HG03457 (cell line): ENCODE results near the gene GPR108.

ENCODE experiments used
- ATAC-seq: cut with Tn5 transposase; IDR thresholded peaks from one replicate; pipeline ENCODE4 v1.9.1; 2021; ENCODE audit warnings: moderate number of reproducible peaks; ENCODE audit not compliant: unreplicated experiment

Gene GPR108

DNA sequence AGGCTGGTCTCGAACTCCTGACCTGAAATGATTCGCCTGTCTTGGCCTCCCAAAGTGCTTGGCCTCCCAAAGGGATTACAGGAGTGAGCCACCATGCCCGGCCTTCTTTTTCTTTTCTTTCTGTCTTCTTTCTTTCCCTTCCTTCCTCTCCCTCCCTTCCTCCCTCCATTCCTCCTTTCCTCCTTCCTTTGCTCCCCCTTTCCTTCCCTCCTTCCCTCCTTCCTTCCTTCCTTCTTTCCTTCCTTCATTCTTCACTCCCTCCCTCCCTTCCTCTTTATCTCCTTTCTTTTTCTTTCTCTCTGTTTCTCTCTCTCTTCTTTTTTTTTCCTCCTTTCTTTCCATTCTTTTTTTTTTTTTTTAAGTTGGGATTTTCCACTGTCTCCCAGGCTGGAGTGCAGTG lies 29.0 kb downstream of the GPR108 start:
- ATAC-seq = no peak

DNA sequence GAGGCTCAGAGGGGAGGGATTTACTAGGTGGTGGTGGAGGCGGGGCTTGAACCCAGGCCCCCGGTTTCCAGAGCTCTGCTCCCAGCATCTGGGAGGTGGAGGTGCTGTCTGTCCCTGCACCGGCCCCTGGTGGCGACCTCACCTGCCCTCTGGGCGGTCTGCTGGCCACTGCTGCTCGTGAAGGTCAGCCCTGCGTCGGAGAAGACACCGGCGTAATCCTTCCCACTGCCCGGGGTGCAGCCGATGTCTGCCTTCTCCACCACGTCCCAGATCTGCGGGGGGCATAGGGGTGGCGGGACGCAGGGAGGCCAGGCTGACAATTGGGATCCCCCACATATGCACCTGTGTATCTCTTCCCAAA lies 29.7 kb downstream of the GPR108 start:
- no peak for ATAC-seq

DNA sequence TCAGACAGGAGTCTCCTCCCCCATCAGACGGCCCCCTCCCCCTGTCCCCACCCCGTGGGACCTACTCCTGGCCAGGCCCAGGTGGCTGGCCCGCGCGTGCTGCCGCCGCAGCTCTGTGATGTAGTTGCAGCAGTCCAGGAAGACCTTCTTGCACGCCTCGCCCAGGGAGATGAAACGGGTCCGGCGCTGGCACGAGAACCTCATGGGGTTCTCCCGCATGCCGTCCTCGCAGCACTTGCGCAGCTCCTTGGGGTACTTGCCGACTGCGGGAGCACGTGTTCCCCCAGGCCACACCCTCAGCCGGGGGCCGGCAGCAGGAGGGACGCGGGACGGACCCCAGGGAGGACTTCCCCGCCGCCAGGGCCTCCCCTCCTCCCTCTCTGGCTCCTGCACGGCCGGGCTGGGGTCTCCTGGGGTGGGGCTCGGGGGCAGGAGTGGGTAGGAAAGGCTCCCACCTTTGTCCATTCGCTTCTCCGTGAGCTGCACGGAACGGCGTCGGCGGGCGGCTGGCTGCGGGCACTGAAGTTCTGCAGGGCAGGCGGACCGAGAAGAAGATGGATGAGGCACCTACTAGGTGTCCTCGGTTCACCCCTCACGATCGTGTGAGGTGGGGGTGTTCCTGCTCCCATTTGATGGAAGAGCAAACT lies 30.2 kb downstream of the GPR108 start:
- ATAC-seq = no peak

DNA sequence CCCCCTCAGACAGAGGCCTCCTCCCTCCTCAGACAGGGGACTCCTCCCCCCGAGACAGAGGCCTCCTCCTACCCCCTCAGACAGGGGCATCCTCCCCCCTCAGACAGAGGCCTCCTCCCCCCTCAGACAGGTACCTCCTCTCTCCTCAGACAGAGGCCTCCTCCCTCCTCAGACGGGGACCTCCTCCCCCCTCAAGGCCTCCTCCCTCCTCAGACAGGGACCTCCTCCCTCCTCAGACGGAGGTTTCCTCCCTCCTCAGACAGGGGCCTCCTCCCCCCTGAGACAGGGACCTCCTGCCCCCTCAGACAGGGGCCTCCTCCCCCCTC lies 30.8 kb downstream of the GPR108 start:
- ATAC-seq = no peak

DNA sequence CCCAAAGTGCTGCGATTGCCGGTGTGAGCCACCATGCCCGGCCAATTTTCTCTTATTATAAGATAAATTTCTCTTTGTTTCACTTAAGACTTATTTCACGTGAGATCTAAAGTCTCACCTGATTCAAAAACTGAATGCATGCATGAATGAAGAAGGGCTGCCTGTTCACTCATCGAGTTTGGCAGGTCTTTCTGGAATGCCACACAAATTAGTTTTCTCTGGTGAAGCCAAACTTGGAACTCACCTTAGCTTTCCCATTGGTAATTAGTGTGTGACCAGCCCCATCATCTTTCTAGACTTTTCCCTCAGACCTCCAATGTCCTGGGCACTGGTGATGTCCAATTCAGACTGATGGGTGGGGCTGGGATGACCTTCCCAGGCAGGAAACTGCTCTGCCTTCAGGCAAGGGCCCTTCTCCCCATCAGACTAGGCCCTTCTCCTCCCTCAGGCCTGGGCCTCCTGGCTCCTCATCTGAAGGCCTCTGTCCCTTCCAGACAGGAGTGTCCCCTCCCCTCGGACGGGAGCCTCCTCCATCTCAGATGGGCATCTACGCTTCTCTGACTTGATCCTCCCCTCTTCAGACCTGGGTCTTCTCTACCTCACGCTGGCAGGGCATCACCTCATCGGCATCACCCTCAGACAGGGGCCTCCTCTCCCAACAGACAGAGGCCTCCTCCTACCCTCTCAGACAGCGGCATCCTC lies 31.3 kb downstream of the GPR108 start:
- ATAC-seq = no peak

DNA sequence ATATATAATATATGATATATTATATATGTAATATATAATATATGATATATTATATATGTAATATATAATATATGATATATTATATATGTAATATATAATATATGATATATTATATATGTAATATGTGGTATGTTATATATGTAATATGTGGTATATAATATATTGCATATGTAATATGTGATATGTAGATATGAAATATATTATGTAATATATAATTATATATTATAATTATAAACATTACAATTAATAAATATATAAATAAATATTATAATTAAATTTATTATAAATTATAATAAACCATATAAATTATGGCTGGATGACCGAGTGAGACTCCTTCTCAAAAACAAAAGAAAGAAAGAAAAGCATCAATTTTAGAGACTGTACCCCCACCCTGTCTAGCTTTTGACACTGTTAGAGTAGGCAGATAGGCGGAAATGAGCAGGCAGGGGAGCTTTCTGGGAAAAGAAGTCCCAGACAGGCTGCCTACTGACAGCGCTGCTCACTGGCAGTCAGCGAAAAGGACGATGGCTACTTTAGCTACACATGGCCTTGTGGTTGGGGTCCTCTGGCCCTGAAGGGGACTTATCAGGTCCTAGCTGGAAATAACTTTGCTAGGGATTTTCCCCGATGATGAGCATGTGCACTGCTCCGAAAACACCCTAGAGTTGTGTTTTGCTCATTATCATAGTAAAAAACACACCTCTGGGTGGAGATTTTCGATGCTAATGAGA lies 36.6 kb downstream of the GPR108 start:
- ATAC-seq = no peak

DNA sequence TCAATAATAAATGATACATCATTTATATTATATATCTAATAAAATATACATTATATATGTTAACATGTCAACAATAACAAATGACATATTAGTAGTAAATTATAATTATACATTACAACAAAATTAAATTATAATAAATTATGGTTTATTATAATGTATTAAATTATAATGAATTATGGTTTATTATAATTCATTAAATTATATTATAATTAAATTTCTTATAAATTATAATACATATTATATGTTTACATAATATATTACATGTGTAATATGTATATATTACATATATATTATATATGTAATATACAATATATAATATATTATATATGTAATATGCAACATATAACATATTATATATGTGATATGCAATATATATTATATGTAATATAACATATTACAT lies 37.4 kb downstream of the GPR108 start:
- no peak for ATAC-seq

DNA sequence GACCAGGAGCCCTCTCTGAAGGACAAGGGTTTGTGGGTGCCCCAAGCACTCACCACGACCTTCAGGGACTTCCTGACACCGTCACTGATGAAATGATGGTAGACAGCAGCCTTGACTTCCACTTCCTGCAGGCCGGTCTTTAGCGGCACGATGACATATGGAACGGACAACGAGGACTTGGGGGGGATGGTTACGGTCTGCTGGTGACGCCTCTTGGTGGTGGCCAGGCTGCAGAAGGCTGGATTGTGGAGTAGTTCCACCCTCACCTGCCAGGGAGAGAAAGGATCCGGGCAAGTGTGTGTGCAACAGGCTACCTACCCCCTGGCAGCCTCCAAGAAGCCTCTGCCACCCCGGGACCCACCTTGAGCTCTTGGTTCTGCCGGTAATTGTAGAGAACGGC lies 40.1 kb downstream of the GPR108 start:
- ATAC-seq = no peak

DNA sequence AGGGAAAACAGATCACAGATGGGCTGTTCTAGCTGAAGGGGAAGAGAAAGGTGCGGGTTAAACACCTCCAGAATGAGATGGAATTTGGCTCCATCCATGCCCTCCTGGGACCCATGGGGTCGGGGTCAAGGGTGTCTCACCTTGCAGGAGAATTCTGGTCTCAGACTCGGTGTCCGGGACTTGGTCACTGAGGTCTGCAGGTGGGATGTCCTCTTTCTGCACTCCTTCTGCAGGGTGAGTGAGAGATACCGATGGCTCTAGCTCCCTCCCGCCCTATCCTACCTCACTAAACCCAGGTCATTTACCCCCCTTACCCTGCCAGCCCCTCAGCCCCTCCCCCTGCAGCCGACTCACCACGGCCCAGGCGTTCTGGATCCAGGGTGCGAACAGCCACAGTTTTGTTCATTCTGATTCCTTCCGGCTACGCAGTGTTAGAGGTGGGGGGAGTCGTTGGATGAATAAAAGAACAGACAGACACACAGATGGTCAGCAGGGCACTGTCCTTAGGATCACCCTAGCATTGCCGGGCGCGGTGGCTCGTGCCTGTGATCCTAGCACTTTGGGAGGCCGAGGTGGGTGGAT lies 41.0 kb downstream of the GPR108 start:
- no peak for ATAC-seq

DNA sequence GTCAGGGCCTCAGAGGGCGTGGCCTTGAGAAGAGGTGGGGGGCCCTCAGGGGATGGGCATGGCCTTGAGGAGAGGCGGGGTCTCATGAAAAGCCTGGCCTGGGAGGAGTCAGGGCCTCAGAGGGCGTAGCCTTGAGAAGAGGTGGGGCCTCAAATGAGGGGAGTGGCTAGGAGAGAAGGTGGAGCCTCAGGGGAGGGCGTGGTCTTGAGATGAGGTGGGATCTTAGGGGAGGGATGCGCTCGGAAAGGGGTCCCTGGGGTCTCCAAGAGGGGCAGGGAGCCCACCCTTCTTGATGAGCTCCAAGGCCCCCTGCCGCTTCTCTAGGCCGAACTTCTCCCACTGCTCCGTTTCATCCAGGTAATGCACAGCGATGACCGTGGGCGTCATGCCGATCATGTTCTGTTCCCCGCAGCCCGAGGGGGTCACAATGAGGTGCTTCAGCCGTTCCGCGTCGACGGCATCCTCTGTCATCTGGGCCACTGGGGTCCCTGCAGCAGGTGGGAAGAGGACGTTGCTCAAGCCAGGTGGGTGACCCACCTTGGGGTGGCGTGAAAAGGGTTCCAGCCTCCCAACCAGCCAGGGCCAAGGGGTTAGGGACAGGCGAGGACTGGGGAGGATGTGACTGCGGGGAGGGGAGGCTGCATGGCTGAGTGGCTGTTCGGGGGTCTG lies 43.1 kb downstream of the GPR108 start:
- ATAC-seq = no peak

DNA sequence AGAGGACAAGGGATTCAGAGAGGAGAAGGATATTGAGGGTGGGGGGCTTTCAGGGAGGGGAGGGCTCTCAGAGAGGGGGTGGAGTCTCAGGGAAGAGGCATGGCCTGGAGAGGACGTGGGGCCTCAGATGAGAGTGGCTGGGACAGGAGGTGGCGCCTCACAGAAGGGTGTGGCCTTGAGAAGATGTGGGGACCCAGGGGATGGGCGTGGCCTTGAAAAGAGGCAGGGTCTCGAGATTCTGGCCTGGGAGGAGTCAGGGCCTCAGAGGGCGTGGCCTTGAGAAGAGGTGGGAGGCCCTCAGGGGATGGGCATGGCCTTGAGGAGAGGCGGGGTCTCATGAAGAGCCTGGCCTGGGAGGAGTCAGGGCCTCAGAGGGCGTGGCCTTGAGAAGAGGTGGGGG lies 43.7 kb downstream of the GPR108 start:
- ATAC-seq = no peak

DNA sequence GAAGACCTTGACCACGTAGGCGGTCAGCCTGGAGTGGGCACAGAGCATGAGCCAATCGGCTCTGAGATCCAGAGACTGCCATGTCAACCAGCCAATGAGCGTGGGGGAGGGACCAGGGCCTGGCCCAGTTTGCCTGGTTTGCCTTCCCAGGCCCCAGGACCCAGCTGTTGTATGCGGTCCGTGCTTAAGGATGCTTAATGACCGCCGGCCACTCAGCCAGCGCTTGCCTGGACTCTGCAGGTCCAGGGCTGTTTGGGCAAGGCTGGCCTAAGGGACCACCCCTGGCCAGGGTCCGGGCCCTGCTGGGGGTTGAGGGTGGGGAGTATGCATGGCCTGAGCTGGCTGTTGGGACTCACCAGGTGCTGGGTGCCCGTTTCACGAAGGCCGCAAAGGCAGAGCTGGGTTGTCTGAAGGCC lies 44.3 kb downstream of the GPR108 start:
- ATAC-seq = no peak

DNA sequence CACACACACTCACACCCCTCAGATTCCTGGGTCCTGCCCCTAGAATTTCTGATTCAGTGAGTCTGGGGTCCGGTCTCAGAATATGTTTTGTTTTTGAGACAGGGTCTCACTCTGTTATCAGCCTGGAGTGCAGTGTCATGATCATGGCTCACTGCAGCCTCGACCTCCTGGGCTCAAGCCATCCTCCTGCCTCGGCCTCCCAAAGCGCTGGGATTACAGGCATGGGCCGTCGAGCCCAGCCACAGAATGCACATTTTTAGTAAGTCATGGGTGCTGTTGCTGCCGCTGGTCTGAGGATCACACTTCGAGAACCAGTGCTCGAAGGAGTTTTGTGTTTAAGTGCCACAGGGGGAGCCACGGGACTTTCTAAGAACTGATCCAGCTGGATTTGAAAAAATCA lies 45.4 kb downstream of the GPR108 start:
- ATAC-seq = no peak

DNA sequence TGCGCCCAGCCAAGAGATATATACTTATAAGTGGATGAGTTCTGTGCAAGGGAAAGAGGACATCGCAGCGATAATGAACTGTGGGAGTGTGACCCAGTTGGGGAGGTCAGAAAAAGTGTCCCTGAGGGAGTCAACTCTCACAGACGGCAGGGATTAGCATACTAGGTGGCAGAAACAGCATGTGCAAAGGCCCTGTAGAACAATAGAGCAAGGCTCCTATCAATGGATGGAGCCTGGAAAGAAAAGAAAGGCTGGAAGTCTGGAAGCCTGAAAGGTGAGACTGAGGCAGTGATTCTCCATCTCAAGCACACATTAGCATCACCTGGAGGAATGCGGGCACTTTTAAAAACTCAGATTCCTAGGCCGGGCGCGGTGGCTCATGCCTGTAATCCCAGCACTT lies 46.0 kb downstream of the GPR108 start:
- ATAC-seq = no peak

DNA sequence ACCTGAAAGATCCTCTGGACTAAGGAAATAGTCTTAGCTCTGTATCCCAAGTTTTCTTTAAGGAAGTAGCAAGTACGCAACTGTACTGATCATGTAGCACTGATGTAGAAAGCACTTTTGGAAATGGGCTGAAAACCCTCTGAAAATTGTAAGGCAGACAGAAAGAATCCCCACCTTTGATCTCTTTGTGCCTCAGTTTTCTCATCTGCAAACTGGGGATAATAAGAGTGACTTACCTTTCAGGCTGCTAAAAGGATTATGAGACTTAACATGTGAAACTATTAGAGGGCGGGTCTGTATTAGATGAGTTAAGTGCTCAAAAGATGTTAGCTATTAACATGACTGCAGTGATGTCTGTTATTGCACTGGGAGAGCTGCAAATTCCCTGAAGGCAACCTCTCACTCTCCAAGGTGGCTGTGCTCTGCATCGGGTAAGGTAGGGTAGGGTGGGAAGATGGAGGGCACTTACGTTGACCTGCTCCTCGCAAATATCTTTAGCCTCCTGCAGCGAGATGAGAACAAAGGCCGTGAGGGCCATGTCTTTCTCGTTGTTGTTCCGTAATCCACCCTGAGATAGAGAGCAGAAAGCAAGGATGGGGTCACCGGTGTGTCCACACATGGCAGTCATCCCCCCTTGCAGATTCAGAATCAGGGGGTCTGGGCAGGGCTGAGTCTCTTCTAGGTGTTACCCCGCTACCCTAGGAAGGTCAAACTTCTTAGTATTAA lies 47.1 kb downstream of the GPR108 start:
- ATAC-seq = no peak

DNA sequence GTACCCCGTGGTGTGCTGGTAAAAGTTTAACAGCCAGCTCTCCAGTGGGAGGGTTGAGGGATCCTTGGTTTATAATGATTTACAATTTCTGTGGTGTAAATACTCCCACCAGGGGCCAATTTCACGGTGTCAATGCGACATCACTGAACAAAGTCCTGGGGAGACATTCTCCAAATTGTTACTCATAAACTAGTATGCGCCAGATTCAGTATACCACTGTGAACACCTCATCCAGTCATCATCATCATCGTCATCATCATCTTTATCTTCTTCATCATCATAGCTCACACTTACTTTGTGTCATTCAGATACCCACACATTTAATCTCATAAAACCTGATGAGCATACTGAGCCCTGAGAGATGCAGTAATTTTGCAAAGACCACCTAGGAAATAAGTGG lies 50.3 kb downstream of the GPR108 start:
- ATAC-seq = no peak

DNA sequence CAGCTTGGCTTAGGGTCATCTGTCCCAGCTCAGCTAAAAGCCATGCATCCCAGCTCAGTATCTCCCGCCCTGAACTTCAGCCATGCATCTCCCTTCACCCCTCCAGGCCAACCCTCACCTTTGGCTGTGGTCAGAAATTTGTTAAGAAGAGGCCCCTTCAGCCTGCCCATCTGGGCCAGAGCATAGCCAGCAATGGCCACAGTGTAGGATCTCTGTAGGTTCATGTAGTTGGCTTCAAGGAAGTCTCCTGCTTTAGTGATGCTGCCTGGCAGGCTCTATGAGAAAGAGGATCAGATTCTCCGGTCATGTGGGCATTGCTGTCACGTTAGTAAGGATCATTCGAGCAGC lies 50.8 kb downstream of the GPR108 start:
- ATAC-seq = no peak

DNA sequence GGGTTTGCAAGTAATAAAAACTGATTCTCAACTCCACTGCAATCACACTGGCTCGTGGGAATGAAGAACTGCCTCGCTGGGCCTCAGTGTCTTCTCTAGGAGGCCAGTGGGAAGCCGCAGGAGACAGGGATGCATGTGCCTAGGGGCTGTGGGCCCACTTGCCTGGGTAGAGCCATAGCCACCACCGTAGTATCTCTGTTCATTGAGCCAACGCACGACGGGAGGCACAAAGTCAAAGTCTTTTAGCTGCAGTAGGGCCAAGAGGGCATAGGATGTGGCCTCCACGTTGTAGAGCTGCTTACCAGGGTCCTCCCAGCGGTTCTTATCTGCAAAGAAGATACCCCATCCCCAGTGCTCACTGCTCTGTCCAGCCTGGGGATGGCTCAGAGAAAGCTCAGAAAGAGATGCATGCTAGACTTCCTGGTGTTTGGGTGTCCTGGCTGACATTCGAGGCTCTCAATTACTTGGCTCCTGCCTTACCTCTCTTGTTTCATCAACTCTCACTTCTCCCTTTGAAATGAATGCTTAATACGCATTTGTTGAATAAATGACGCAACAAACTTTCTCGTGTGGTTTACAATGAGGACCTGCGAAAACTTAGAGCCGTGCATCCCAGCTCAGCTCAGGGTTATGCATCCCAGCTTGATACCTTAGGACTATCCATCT lies 51.3 kb downstream of the GPR108 start:
- ATAC-seq = no peak

DNA sequence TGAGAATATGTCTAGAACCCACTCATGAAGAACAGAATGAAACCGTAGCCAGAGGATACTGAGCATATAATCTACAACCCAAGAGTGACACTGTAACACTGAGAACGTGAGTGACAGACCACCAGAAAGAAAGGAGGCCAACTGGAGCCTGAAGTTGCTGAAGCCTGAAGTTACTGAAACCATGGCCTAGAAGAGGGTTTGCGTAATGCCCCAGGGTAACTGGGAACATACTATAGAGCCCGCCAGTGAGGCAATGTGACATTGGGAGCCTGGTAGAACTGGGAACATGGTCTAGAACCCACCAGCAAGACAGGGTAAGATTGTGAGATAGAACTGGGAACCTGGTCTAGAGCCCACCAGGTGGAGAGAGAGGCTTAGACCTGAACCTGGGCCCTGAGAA lies 51.9 kb downstream of the GPR108 start:
- ATAC-seq = no peak

DNA sequence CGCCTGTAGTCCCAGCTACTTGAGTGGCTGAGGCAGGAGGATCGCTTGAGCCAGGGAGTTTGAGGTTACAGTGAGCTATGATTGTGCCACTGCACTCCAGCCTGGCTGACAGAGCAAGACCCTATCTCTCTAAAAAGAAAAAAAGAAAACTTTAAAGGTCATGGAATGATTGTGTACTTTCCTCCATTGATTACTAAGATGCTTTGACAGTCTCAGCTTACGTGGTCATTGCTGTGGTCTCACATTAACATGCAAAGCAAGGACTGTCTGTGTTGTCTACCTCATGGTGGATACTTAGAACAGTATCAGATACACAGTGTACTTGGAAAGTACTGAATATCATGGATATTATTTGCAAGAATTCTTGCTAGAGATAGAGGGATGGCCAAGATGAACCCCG lies 53.4 kb downstream of the GPR108 start:
- ATAC-seq = no peak
